Vagina (tissue), 2 donors: ENCODE measurements around the gene CCDC83. TPM values are rescaled to one million over a fixed set of nuclear protein-coding genes. Genes with fewer than 3 reads are reported as not detected.

Experiments
- DNase-seq, 2 donors: peaks; one replicate each; pipeline ENCODE4 v3.0.0-alpha.2; 2017; ENCODE audit errors: extremely low spot score in 2 of 2
- H3K27ac ChIP-seq: fragments of 200-600 bp; sonication (generic); one replicate; pipeline ENCODE4 v1.5.1; 2019
- H3K27me3 ChIP-seq: fragments of 200-600 bp; sonication (generic); one replicate; pipeline ENCODE4 v1.5.1; 2019
- H3K36me3 ChIP-seq, 2 donors: fragments of 200-600 bp; sonication (generic); one replicate each; pipeline ENCODE4 v1.5.1; 2017 to 2019
- H3K4me1 ChIP-seq: fragments of 200-600 bp; sonication (generic); one replicate; pipeline ENCODE4 v1.5.1; 2019
- H3K4me3 ChIP-seq, 2 donors: fragments of 200-600 bp; sonication (generic); 1 replicate in 1 of 2; 2 replicates in 1 of 2; pipeline ENCODE4 v1.5.1; 2016 to 2019
- H3K9me3 ChIP-seq: fragments of 200-600 bp; sonication (generic); one replicate; pipeline ENCODE4 v1.5.1; 2019
- CTCF ChIP-seq, 3 experiments: fragments of 450-650 bp in 2 of 3; fragments of 200-600 bp in 1 of 3; sonication (generic) in 1 of 3; IDR thresholded peaks; one replicate each; pipeline ENCODE4 v1.5.1; 2017 to 2019; ENCODE audit warnings: antibody characterized with exemption in 3 of 3, mild to moderate bottlenecking in 2 of 3, moderate library complexity in 2 of 3
- POLR2A ChIP-seq, 2 donors: fragments of 450-650 bp; IDR thresholded peaks; one replicate each; pipeline ENCODE4 v1.6.1; 2017; ENCODE audit warnings: antibody characterized with exemption in 2 of 2, mild to moderate bottlenecking in 2 of 2, moderate library complexity in 2 of 2
- POLR2AphosphoS5 ChIP-seq, 2 donors: sonication (generic); formaldehyde crosslinking; IDR thresholded peaks; one replicate each; pipeline ENCODE4 v1.9.0; 2017; ENCODE audit warnings: antibody characterized with exemption in 2 of 2, mild to moderate bottlenecking in 2 of 2, low read depth in 1 of 2; ENCODE audit not compliant: insufficient read depth in 1 of 2
- intact Hi-C: fragments of 100-400 bp; cut with DNase I; formaldehyde crosslinking; loops from one replicate; pipeline ENCODE4 v1.15.1; 2023
- total RNA-seq: library from RNA; depleted of rRNA; stranded (reverse); fragments of >200 nt; gene quantifications from one replicate; pipeline ENCODE4 v1.2.3, GENCODE V29; 2016

CCDC83 gene
- total RNA-seq, 1 donor from 2014 or later = not detected

GRCh38 chr11:85809863-85810262 lies 45.3 kb upstream of the CCDC83 start:
- no peak for TF ChIP-seq POLR2A (IDR thresholded peaks at IDR 0.05)
- DNase-seq = no peak
- Histone ChIP-seq H3K4me1 (peaks cover 12% of the 10 kb centered on the region), H3K36me3 (no peaks in the 10 kb centered on the region), H3K27ac (no peak overlapping the region), H3K4me3 (peak overlapping the region; percentile 64 to 65), H3K9me3 (no peaks in the 10 kb centered on the region), H3K27me3 (no peaks in the 10 kb centered on the region)
- intact Hi-C loops = no loop called here

GRCh38 chr11:85810521-85810870 lies 44.7 kb upstream of the CCDC83 start:
- Histone ChIP-seq H3K27me3 (no peaks in the 10 kb centered on the region), H3K36me3 (no peaks in the 10 kb centered on the region), H3K4me1 (peaks cover 12% of the 10 kb centered on the region), H3K4me3 (peak overlapping the region; percentile 64 to 65), H3K27ac (peak overlapping the region; percentile 7), H3K9me3 (no peaks in the 10 kb centered on the region)
- intact Hi-C loops = no loop called here
- TF ChIP-seq POLR2AphosphoS5 (IDR thresholded peaks at IDR 0.05; ENCODE audit: insufficient read depth in 1 of 2, low read depth in 1 of 2) (no peak), CTCF (IDR thresholded peaks at IDR 0.05) (no peak), POLR2A (IDR thresholded peaks at IDR 0.05) (no peak)
- no peak for DNase-seq

- DNase-seq = no peak
- Histone ChIP-seq H3K4me3 (peak within 1 kb of the TSS; percentile 64 to 65), H3K36me3 (no peaks in the 10 kb centered on the region), H3K27ac (peak within 1 kb of the TSS; percentile 7), H3K27me3 (no peaks in the 10 kb centered on the region), H3K9me3 (no peaks in the 10 kb centered on the region), H3K4me1 (peaks cover 12% of the 10 kb centered on the region)
- intact Hi-C loops = no loop called here
- TF ChIP-seq CTCF (IDR thresholded peaks at IDR 0.05) (no peak), POLR2AphosphoS5 (IDR thresholded peaks at IDR 0.05; ENCODE audit: insufficient read depth in 1 of 2, low read depth in 1 of 2) (peak in 1 of 2 donors; percentile 82), POLR2A (IDR thresholded peaks at IDR 0.05) (peak in 1 of 2 donors; percentile 58)
Measured at GRCh38 chr11:85810871-85811611, 44.1 kb upstream of the CCDC83 start, which contains the start of gene SYTL2. SYTL2 (minus strand) TSS chr11:85811141; CDS start chr11:85757725, 53,416 bp downstream.

GRCh38 chr11:85811624-85812023 lies 43.6 kb upstream of the CCDC83 start:
- DNase-seq = no peak
- intact Hi-C loops = no loop called here
- Histone ChIP-seq H3K27me3 (no peaks in the 10 kb centered on the region), H3K27ac (no peak overlapping the region), H3K9me3 (no peaks in the 10 kb centered on the region), H3K4me1 (peaks cover 12% of the 10 kb centered on the region), H3K36me3 (no peaks in the 10 kb centered on the region), H3K4me3 (peak overlapping the region; percentile 64 to 65)
- TF ChIP-seq POLR2AphosphoS5 (IDR thresholded peaks at IDR 0.05; ENCODE audit: insufficient read depth in 1 of 2, low read depth in 1 of 2) (no peak), POLR2A (IDR thresholded peaks at IDR 0.05) (no peak)

- no peaks in the 10 kb centered on the region for H3K27me3 ChIP-seq
- intact Hi-C loops = no loop called here
- H3K4me1 ChIP-seq = peaks cover 12% of the 10 kb centered on the region
- no peak overlapping the region for H3K4me3 ChIP-seq
- H3K36me3 ChIP-seq = no peaks in the 10 kb centered on the region
- no peak for DNase-seq
- no peaks in the 10 kb centered on the region for H3K9me3 ChIP-seq
- H3K27ac ChIP-seq = no peak overlapping the region
- TF ChIP-seq CTCF (IDR thresholded peaks at IDR 0.05) (no peak), POLR2A (IDR thresholded peaks at IDR 0.05) (no peak), POLR2AphosphoS5 (IDR thresholded peaks at IDR 0.05; ENCODE audit: insufficient read depth in 1 of 2, low read depth in 1 of 2) (no peak)
Measured at GRCh38 chr11:85813721-85814120, 41.5 kb upstream of the CCDC83 start.
